Measurements from ENCODE around the gene SLC24A3.

SLC24A3 gene

DNA sequence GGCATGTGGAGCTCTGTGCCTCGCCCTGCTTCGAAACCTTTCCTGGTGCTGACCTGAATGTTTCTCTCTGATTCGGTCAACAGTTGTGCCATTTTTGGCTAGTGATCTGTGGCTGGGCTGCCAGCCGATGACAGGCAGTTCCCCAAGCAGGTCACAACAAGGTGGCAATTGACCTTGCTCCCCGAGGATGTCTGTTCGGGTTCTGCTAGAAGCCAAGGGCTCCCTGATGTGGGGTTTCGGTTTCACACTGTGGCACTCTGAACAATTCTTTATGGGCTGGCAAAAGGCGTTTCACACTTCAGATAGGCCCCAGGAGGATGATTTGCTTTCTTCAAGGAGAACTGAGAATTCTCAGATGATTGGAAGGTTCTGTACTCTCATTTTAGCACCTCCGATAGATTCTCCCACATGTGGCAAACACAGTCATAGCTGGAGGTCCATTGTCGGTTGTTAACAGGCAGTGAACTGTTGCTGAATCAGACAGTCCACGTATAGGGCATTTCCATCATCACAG, 135.6 kb downstream of the SLC24A3 start:
- no peak for TF ChIP-seq ZNF274 (IDR thresholded peaks at IDR 0.05; ENCODE audit: low read depth, low read length)
- no peak overlapping the region for H3K4me3 ChIP-seq (ENCODE audit: low read length)

DNA sequence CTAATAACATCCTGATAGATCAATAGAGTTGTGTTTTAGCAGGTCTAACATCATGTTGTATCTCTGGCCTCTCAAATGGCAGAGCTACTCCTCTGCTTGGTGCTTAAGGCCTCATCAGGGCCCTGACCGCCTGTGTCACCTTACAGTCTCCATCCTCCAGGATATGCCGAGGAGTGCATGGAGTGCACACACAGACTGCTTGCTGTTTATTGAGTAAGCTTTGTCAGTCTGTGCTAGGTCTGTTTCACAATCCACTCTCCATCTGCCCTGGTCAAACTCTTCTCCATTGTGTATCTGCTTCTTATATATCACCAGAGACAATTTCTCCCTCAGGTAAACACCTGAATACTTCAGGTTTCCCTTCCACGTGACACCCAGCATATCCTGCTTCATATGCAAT, 136.1 kb downstream of the SLC24A3 start:
- TF ChIP-seq ZNF274 (IDR thresholded peaks at IDR 0.05; ENCODE audit: low read depth, low read length) = no peak
- no peak overlapping the region for H3K4me3 ChIP-seq (ENCODE audit: low read length)

DNA sequence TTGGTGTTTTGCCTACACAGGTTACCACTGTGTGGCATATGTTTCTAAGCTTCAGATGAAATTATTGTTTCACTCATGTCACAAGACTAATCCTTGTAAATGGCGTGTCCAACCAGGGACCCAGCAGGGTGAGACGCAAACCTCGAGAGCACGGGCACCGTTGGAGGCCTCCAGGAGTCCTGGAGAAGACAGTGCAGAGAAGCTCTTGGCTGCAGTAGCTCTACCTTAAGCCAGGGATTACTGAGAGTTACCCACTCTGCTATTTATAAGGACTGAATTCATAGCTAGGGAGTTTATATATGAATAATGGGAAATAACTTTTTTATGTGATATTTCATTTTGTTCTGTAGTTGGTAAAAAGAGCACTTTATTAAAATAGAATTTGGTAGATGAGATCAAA, 137.4 kb downstream of the SLC24A3 start:
- H3K4me3 ChIP-seq (ENCODE audit: low read length) = no peak overlapping the region
- TF ChIP-seq ZNF274 (IDR thresholded peaks at IDR 0.05; ENCODE audit: low read depth, low read length) = no peak

DNA sequence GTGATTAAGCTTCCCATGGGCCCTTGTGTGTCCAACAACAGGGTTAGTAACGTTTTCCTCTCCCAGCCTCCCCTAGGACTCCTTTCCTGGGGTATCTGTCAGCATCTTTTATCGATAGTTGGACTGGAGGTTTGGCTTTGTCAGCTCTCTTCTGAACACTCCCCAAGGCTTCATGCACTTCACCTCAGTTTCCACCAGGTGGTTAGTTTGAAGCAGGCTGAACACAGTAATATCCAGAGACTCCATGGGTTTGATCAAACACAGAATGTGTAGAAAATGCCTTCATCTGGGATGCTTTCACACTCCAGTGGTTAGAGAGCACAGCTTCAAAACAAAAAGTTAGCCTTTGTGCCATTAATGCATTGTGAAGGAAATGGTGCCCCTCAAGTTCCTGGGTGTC, 139.1 kb downstream of the SLC24A3 start:
- no peak for TF ChIP-seq ZNF274 (IDR thresholded peaks at IDR 0.05; ENCODE audit: low read depth, low read length)
- no peak overlapping the region for H3K4me3 ChIP-seq (ENCODE audit: low read length)

DNA sequence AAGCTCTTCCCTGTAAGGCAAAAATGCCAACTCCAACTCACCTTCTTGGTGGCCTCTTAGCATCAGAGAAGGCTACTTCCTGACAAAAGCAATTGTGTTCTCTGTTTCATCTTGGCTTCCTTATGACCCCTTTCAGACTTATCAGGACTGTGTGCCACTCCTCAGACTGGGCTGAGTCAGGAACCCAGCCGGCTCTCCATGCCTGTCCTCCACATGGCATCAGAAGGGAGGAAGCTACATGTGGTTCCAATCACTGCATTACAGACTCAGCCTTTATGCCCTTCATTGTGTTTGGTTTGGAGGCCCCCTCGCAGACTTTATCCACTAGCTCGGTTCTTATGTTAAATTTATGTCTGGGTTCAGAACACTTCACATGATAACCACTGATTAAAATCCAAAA, 142.5 kb downstream of the SLC24A3 start:
- no peak for TF ChIP-seq ZNF274 (IDR thresholded peaks at IDR 0.05; ENCODE audit: low read depth, low read length)

DNA sequence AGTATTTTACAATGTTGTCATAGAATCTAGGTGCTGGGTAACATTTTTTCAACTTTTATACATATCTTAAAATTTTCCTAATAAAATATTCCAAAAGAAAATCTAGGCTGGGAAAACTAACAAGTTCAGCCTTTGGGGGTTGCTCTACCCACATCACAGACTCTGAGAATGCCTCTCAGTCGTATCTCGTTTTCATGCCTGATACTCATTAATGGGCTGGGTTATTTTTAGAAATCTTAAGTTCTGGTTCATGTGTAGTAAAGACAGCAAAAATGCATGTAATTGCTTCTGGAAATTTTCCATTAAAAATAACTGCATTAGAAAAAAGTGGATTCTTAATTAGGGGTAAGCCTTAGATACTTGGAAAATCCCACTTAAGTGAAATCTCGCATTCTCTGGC, 149.3 kb downstream of the SLC24A3 start:
- H3K4me3 ChIP-seq (ENCODE audit: low read length) = no peak overlapping the region
- no peak for TF ChIP-seq ZNF274 (IDR thresholded peaks at IDR 0.05; ENCODE audit: low read depth, low read length)

More for the DNA sequence above, 142.5 kb downstream of the SLC24A3 start:
- no peak overlapping the region for H3K4me3 ChIP-seq (ENCODE audit: low read length)

DNA sequence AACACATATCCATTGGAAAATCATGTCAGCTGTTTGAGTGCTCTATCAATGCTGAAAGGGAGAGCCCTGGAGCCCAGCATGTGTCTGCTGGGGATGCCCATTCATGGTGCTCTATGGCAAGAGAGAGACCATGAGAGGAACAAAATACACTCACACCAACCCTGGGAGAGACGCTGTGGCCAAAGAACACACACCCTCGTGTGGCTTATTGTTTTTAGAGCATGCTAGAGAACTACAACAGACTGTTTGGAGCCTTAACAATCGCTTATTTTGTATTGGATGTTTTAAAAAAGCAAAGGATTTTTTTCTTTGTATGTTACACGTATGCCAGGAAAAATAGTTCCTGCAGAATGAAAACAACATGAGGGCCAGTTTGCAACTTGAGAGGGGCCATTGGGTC, 151.0 kb downstream of the SLC24A3 start:
- no peak overlapping the region for H3K4me3 ChIP-seq (ENCODE audit: low read length)
- TF ChIP-seq ZNF274 (IDR thresholded peaks at IDR 0.05; ENCODE audit: low read depth, low read length) = no peak

- TF ChIP-seq ZNF274 (IDR thresholded peaks at IDR 0.05; ENCODE audit: low read depth, low read length) = no peak
- H3K4me3 ChIP-seq (ENCODE audit: low read length) = no peak overlapping the region
Observed at GRCh38 chr20:19367591-19367990, 155.1 kb downstream of the SLC24A3 start.

GRCh38 chr20:19368351-19368750, 155.9 kb downstream of the SLC24A3 start:
- no peak for TF ChIP-seq ZNF274 (IDR thresholded peaks at IDR 0.05; ENCODE audit: low read depth, low read length)
- H3K4me3 ChIP-seq (ENCODE audit: low read length) = no peak overlapping the region

- no peak overlapping the region for H3K4me3 ChIP-seq (ENCODE audit: low read length)
- no peak for TF ChIP-seq ZNF274 (IDR thresholded peaks at IDR 0.05; ENCODE audit: low read depth, low read length)
Observed at GRCh38 chr20:19370076-19371075, 157.9 kb downstream of the SLC24A3 start.

GRCh38 chr20:19371112-19371511, 158.7 kb downstream of the SLC24A3 start:
- no peak for TF ChIP-seq ZNF274 (IDR thresholded peaks at IDR 0.05; ENCODE audit: low read depth, low read length)
- H3K4me3 ChIP-seq (ENCODE audit: low read length) = no peak overlapping the region

GRCh38 chr20:19374216-19374615, 161.8 kb downstream of the SLC24A3 start:
- TF ChIP-seq ZNF274 (IDR thresholded peaks at IDR 0.05; ENCODE audit: low read depth, low read length) = no peak
- no peak overlapping the region for H3K4me3 ChIP-seq (ENCODE audit: low read length)

GRCh38 chr20:19375395-19375794, 163.0 kb downstream of the SLC24A3 start:
- TF ChIP-seq ZNF274 (IDR thresholded peaks at IDR 0.05; ENCODE audit: low read depth, low read length) = no peak
- no peak overlapping the region for H3K4me3 ChIP-seq (ENCODE audit: low read length)

- TF ChIP-seq ZNF274 (IDR thresholded peaks at IDR 0.05; ENCODE audit: low read depth, low read length) = no peak
Observed at GRCh38 chr20:19375801-19376200, 163.4 kb downstream of the SLC24A3 start.

More at GRCh38 chr20:19375801-19376200, 163.4 kb downstream of the SLC24A3 start:
- H3K4me3 ChIP-seq (ENCODE audit: low read length) = no peak overlapping the region

All from GM08714 (cell line).